Medulla oblongata (tissue), 1 donor: ENCODE measurements around the gene APEH.
A peak's percentile ranks its signal among the peaks of the same experiment; 100 is the strongest.

Source experiments
- DNase-seq: peaks from one replicate; pipeline ENCODE4 v3.0.0-alpha.2; 2015; ENCODE audit errors: extremely low spot score

Gene APEH

GRCh38 chr3:49713336-49714105 is 39.4 kb downstream of the APEH start:
- DNase-seq = no peak

GRCh38 chr3:49714728-49715550 is 40.8 kb downstream of the APEH start:
- DNase-seq = no peak

- no peak for DNase-seq
Measured at GRCh38 chr3:49715611-49716121, 41.5 kb downstream of the APEH start.

GRCh38 chr3:49716169-49716568 is 42.0 kb downstream of the APEH start:
- DNase-seq = no peak

- no peak for DNase-seq
Measured at GRCh38 chr3:49716691-49717210, 42.6 kb downstream of the APEH start.

- no peak for DNase-seq
Measured at GRCh38 chr3:49717211-49717958, 43.2 kb downstream of the APEH start.

- DNase-seq = no peak
Measured at GRCh38 chr3:49717959-49718857, 44.1 kb downstream of the APEH start.

- no peak for DNase-seq
Measured at GRCh38 chr3:49718858-49719213, 44.7 kb downstream of the APEH start.

GRCh38 chr3:49719214-49719884 is 45.2 kb downstream of the APEH start, which contains the start of gene AMIGO3:
TSS of gene AMIGO3 (minus strand) at chr3:49719684. CDS start at chr3:49719465, 219 bp downstream.
- DNase-seq = peak; percentile 97

- no peak for DNase-seq
Measured at GRCh38 chr3:49720855-49721595, 46.9 kb downstream of the APEH start.

- no peak for DNase-seq
Measured at GRCh38 chr3:49721596-49721895, 47.4 kb downstream of the APEH start.

GRCh38 chr3:49721896-49722781 is 48.0 kb downstream of the APEH start:
- DNase-seq = no peak

GRCh38 chr3:49722896-49723295 is 48.7 kb downstream of the APEH start:
- no peak for DNase-seq

GRCh38 chr3:49723296-49723627 is 49.1 kb downstream of the APEH start:
- peak; percentile 29 for DNase-seq

- peak; percentile 97 for DNase-seq
Measured at GRCh38 chr3:49723628-49724551, 49.7 kb downstream of the APEH start, which contains the start of gene GMPPB. TSS of gene GMPPB (minus strand) at chr3:49723951. CDS start at chr3:49723726, 225 bp downstream.

- DNase-seq = no peak
Measured at GRCh38 chr3:49724586-49724985, 50.4 kb downstream of the APEH start.

- DNase-seq = no peak
Measured at GRCh38 chr3:49725906-49726681, 51.9 kb downstream of the APEH start.
